HepG2 (cell line): Measurements from ENCODE around the gene ARHGAP30. TPM values are rescaled to one million over a fixed set of nuclear protein-coding genes. Genes with fewer than 3 reads are reported as not detected.

Experiments used
- BRF2 ChIP-seq: sonication (generic); formaldehyde crosslinking; IDR thresholded peaks from 2 replicates; pipeline ENCODE4 v1.8.1; 2022; ENCODE audit warnings: mild to moderate bottlenecking, missing genetic modification reagents
- EED ChIP-seq: sonication (generic); formaldehyde crosslinking; IDR thresholded peaks from 2 replicates; pipeline ENCODE4 v1.5.0; 2020; ENCODE audit warnings: mild to moderate bottlenecking, missing genetic modification reagents
- HNF4A ChIP-seq: sonication (generic); formaldehyde crosslinking; IDR thresholded peaks from 2 replicates; pipeline ENCODE4 v1.4.0; 2020; ENCODE audit warnings: missing genetic modification reagents
- SP2 ChIP-seq: sonication (generic); formaldehyde crosslinking; IDR thresholded peaks from 2 replicates; pipeline ENCODE4 v1.5.1; 2020; ENCODE audit warnings: mild to moderate bottlenecking, missing genetic modification reagents
- TAF15 ChIP-seq: fragments of 200-400 bp; formaldehyde crosslinking; IDR thresholded peaks from one replicate; pipeline ENCODE4 v1.6.1; 2018; ENCODE audit warnings: mild to moderate bottlenecking, low read depth, low read length; ENCODE audit not compliant: poor library complexity, severe bottlenecking
- ZBTB3 ChIP-seq: sonication (generic); formaldehyde crosslinking; IDR thresholded peaks from 2 replicates; pipeline ENCODE4 v1.4.0; 2020; ENCODE audit warnings: low read depth, mild to moderate bottlenecking, moderate library complexity, missing genetic modification reagents, borderline replicate concordance
- ZNF430 ChIP-seq: sonication (generic); formaldehyde crosslinking; IDR thresholded peaks from 2 replicates; pipeline ENCODE4 v1.9.0; 2021; ENCODE audit warnings: mild to moderate bottlenecking, missing genetic modification reagents
- ZNF557 ChIP-seq: sonication (generic); formaldehyde crosslinking; IDR thresholded peaks from 2 replicates; pipeline ENCODE4 v1.4.0; 2020; ENCODE audit warnings: missing genetic modification reagents
- polyA plus RNA-seq, 8 experiments: library from polyadenylated mRNA; depleted of rRNA in 3 of 8; stranded (reverse) in 7 of 8; unstranded in 1 of 8; fragments of >200 nt; fragmentation: Illumina TruSeq in 4 of 8; extraction: Trizol in 4 of 8; gene quantifications; 2 replicates each; pipeline versions ENCODE4 v1.2.1 to v1.2.3, GENCODE V29; 2011 to 2016; ENCODE audit warnings: low read depth in 4 of 8, missing spikeins in 1 of 8, mixed read lengths in 1 of 8; ENCODE audit not compliant: insufficient read depth in 1 of 8
- total RNA-seq, 5 experiments: library from RNA; depleted of rRNA; stranded (reverse); fragments of >200 nt; fragmentation: Illumina TruSeq; extraction: Trizol; gene quantifications; 2 replicates each; pipeline ENCODE4 v1.2.3, GENCODE V29; 2016; ENCODE audit warnings: low read depth in 1 of 5
- TF ChIP-seq, protein P1 (sequence below): sonication (generic); formaldehyde crosslinking; IDR thresholded peaks from 2 replicates; pipeline ENCODE4 v1.5.0; 2020; ENCODE audit warnings: mild to moderate bottlenecking, missing genetic modification reagents, borderline replicate concordance
- TF ChIP-seq, protein P2 (sequence below): sonication (generic); formaldehyde crosslinking; IDR thresholded peaks from 2 replicates; pipeline ENCODE4 v1.4.0; 2020; ENCODE audit warnings: missing genetic modification reagents, borderline replicate concordance
- TF ChIP-seq, protein P3 (sequence below): sonication (generic); formaldehyde crosslinking; IDR thresholded peaks from 2 replicates; pipeline ENCODE4 v1.5.1; 2020; ENCODE audit warnings: mild to moderate bottlenecking, missing genetic modification reagents, moderate library complexity
- TF ChIP-seq, protein P4 (sequence below): IDR thresholded peaks from 2 replicates; pipeline ENCODE4 v1.6.1; 2016; ENCODE audit warnings: low read depth
- TF ChIP-seq, protein P5 (sequence below): sonication (generic); formaldehyde crosslinking; IDR thresholded peaks from 2 replicates; pipeline ENCODE4 v1.4.0; 2020; ENCODE audit warnings: missing genetic modification reagents

ARHGAP30 gene
- total and polyA plus RNA-seq, 2 of the 13 experiments (the other 11 are each of a cell fraction or from before 2014, with no cell fraction given) = 0.13 to 0.20 TPM

DNA sequence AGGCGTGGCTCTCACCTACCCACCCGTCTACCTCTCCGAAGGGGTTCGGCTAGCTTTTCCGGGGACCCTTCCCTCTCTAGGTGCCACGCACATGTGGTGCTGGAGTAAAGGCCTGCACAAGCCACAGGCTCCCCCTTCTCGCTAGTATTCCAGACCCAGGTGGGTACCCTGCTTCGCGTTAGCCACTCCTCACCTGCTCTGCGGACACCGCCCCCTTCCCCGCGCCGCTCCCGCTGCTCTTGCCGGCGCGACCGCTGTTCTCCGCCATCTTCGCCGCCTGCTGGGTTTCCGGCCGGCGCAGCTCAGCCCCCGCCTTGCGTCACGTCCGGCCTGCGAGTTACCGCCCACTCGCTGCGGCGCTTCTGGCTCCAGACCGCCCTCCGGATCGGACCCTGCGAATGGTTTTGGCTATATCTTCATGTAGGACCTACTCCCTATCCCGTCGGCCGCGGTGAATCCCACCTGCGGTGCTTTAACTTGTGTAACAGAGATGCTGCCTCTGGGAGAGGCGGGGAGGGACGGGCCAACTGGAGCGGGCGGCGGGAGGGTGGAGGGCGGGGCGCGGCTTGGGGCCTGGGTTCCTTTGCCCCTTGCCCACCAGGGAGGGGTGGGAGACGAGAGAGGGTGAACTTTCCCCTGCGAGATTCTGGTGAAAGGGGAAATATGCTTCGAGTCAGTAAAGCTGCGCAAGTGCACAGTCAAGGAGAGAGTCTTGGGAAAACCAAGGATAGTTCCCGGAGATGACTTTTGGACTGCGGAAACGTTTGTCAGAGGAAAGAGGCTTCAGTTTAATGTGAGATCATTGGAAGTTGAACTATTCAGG is 48.3 kb upstream of the ARHGAP30 start, which contains the start of the genes NIT1 and PFDN2 (continued):
- TF ChIP-seq, protein P1, sequence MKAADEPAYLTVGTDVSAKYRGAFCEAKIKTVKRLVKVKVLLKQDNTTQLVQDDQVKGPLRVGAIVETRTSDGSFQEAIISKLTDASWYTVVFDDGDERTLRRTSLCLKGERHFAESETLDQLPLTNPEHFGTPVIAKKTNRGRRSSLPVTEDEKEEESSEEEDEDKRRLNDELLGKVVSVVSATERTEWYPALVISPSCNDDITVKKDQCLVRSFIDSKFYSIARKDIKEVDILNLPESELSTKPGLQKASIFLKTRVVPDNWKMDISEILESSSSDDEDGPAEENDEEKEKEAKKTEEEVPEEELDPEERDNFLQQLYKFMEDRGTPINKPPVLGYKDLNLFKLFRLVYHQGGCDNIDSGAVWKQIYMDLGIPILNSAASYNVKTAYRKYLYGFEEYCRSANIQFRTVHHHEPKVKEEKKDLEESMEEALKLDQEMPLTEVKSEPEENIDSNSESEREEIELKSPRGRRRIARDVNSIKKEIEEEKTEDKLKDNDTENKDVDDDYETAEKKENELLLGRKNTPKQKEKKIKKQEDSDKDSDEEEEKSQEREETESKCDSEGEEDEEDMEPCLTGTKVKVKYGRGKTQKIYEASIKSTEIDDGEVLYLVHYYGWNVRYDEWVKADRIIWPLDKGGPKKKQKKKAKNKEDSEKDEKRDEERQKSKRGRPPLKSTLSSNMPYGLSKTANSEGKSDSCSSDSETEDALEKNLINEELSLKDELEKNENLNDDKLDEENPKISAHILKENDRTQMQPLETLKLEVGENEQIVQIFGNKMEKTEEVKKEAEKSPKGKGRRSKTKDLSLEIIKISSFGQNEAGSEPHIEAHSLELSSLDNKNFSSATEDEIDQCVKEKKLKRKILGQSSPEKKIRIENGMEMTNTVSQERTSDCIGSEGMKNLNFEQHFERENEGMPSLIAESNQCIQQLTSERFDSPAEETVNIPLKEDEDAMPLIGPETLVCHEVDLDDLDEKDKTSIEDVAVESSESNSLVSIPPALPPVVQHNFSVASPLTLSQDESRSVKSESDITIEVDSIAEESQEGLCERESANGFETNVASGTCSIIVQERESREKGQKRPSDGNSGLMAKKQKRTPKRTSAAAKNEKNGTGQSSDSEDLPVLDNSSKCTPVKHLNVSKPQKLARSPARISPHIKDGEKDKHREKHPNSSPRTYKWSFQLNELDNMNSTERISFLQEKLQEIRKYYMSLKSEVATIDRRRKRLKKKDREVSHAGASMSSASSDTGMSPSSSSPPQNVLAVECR = peak; percentile 97
- TF ChIP-seq, protein P2, sequence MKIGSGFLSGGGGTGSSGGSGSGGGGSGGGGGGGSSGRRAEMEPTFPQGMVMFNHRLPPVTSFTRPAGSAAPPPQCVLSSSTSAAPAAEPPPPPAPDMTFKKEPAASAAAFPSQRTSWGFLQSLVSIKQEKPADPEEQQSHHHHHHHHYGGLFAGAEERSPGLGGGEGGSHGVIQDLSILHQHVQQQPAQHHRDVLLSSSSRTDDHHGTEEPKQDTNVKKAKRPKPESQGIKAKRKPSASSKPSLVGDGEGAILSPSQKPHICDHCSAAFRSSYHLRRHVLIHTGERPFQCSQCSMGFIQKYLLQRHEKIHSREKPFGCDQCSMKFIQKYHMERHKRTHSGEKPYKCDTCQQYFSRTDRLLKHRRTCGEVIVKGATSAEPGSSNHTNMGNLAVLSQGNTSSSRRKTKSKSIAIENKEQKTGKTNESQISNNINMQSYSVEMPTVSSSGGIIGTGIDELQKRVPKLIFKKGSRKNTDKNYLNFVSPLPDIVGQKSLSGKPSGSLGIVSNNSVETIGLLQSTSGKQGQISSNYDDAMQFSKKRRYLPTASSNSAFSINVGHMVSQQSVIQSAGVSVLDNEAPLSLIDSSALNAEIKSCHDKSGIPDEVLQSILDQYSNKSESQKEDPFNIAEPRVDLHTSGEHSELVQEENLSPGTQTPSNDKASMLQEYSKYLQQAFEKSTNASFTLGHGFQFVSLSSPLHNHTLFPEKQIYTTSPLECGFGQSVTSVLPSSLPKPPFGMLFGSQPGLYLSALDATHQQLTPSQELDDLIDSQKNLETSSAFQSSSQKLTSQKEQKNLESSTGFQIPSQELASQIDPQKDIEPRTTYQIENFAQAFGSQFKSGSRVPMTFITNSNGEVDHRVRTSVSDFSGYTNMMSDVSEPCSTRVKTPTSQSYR (CRISPR knock-in tag) = no peak
- TF ChIP-seq, protein P3, sequence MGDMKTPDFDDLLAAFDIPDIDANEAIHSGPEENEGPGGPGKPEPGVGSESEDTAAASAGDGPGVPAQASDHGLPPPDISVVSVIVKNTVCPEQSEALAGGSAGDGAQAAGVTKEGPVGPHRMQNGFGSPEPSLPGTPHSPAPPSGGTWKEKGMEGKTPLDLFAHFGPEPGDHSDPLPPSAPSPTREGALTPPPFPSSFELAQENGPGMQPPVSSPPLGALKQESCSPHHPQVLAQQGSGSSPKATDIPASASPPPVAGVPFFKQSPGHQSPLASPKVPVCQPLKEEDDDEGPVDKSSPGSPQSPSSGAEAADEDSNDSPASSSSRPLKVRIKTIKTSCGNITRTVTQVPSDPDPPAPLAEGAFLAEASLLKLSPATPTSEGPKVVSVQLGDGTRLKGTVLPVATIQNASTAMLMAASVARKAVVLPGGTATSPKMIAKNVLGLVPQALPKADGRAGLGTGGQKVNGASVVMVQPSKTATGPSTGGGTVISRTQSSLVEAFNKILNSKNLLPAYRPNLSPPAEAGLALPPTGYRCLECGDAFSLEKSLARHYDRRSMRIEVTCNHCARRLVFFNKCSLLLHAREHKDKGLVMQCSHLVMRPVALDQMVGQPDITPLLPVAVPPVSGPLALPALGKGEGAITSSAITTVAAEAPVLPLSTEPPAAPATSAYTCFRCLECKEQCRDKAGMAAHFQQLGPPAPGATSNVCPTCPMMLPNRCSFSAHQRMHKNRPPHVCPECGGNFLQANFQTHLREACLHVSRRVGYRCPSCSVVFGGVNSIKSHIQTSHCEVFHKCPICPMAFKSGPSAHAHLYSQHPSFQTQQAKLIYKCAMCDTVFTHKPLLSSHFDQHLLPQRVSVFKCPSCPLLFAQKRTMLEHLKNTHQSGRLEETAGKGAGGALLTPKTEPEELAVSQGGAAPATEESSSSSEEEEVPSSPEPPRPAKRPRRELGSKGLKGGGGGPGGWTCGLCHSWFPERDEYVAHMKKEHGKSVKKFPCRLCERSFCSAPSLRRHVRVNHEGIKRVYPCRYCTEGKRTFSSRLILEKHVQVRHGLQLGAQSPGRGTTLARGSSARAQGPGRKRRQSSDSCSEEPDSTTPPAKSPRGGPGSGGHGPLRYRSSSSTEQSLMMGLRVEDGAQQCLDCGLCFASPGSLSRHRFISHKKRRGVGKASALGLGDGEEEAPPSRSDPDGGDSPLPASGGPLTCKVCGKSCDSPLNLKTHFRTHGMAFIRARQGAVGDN (CRISPR knock-in tag) = peak; percentile 93
- TF ChIP-seq ZNF430 (CRISPR knock-in tag) (0 out of 2 replicates have a peak, but pooled peaks have one; percentile 79), ZBTB3 (CRISPR knock-in tag) (no peak), SP2 (CRISPR knock-in tag) (peak; percentile 78), EED (CRISPR knock-in tag) (peak; percentile 89), HNF4A (peak; percentile 9; the same call in 1 of the 2 replicates), BRF2 (CRISPR knock-in tag) (no peak), ZNF557 (CRISPR knock-in tag) (no peak), TAF15 (no peak)
- TF ChIP-seq, protein P4, sequence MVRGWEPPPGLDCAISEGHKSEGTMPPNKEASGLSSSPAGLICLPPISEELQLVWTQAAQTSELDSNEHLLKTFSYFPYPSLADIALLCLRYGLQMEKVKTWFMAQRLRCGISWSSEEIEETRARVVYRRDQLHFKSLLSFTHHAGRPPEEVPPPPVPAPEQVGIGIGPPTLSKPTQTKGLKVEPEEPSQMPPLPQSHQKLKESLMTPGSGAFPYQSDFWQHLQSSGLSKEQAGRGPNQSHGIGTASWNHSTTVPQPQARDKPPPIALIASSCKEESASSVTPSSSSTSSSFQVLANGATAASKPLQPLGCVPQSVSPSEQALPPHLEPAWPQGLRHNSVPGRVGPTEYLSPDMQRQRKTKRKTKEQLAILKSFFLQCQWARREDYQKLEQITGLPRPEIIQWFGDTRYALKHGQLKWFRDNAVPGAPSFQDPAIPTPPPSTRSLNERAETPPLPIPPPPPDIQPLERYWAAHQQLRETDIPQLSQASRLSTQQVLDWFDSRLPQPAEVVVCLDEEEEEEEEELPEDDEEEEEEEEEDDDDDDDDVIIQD (CRISPR knock-in tag) = no peak
- TF ChIP-seq, protein P5, sequence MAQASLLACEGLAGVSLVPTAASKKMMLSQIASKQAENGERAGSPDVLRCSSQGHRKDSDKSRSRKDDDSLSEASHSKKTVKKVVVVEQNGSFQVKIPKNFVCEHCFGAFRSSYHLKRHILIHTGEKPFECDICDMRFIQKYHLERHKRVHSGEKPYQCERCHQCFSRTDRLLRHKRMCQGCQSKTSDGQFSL (CRISPR knock-in tag) = no peak
